K562 (cell line): ENCODE data around the gene CEP95. TPM values are rescaled to one million over a fixed set of nuclear protein-coding genes. Genes with fewer than 3 reads are reported as not detected.

Experiments used
- BRF1 ChIP-seq: IDR thresholded peaks from 3 replicates; pipeline ENCODE4 v1.6.1; 2011; ENCODE audit warnings: borderline replicate concordance, mild to moderate bottlenecking; ENCODE audit not compliant: insufficient read length; ENCODE audit errors: extremely low read depth
- CHAMP1 ChIP-seq: fragments of 450-650 bp; IDR thresholded peaks from 2 replicates; pipeline ENCODE4 v1.6.1; 2016; ENCODE audit warnings: mild to moderate bottlenecking
- DNMT1 ChIP-seq: fragments of 450-650 bp; IDR thresholded peaks from 2 replicates; pipeline ENCODE4 v1.6.1; 2016; ENCODE audit warnings: antibody characterized with exemption, mild to moderate bottlenecking
- E2F3 ChIP-seq: fragments of 250-450 bp; sonication (Bioruptor Pico); IDR thresholded peaks from 2 replicates; pipeline ENCODE4 v1.4.0; 2020; ENCODE audit warnings: mild to moderate bottlenecking
- FOXJ2 ChIP-seq: fragments of 200-800 bp; sonication (Bioruptor generic); IDR thresholded peaks from 2 replicates; pipeline ENCODE4 v1.6.1; 2016; ENCODE audit warnings: missing genetic modification characterization, missing compliant biosample characterization
- GABPA ChIP-seq: fragments of 200-800 bp; sonication (Bioruptor generic); conservative IDR thresholded peaks from 2 replicates; pipeline ENCODE4 v1.6.1; 2016; ENCODE audit warnings: low read depth, missing genetic modification characterization, missing compliant biosample characterization
- LARP7 ChIP-seq: fragments of 450-650 bp; IDR thresholded peaks from 2 replicates; pipeline ENCODE4 v1.6.1; 2016
- LEF1 ChIP-seq: fragments of 450-650 bp; IDR thresholded peaks from 2 replicates; pipeline ENCODE4 v1.6.1; 2016; ENCODE audit warnings: mild to moderate bottlenecking
- MAFG ChIP-seq: fragments of 450-650 bp; conservative IDR thresholded peaks from 2 replicates; pipeline ENCODE4 v1.6.1; 2016; ENCODE audit warnings: missing genetic modification characterization, missing compliant biosample characterization
- MNT ChIP-seq, 2 experiments: fragments of 450-650 bp; conservative IDR thresholded peaks; 2 replicates each; pipeline ENCODE4 v1.6.1; 2017; ENCODE audit warnings: mild to moderate bottlenecking in 2 of 2, moderate library complexity in 2 of 2
- MTA2 ChIP-seq: fragments of 450-650 bp; IDR thresholded peaks from 2 replicates; pipeline ENCODE4 v1.6.1; 2016; ENCODE audit warnings: low read depth
- MXD1 ChIP-seq: fragments of 250-450 bp; sonication (Bioruptor Pico); IDR thresholded peaks from 2 replicates; pipeline ENCODE4 v1.8.0; 2021; ENCODE audit warnings: borderline replicate concordance, mild to moderate bottlenecking, moderate library complexity; ENCODE audit not compliant: poor library complexity, severe bottlenecking
- MYC ChIP-seq, 2 experiments: fragments of 250-450 bp in 1 of 2; sonication (Bioruptor Pico) in 1 of 2; IDR thresholded peaks; 2 replicates each; pipeline versions ENCODE4 v1.5.1 to v1.6.1; 2012 to 2021; ENCODE audit warnings: low read depth in 2 of 2, borderline replicate concordance in 1 of 2, improper control_type of control experiment in 1 of 2, low read length in 1 of 2, mild to moderate bottlenecking in 1 of 2, moderate library complexity in 1 of 2
- POLR2AphosphoS5 ChIP-seq: IDR thresholded peaks from 2 replicates; pipeline ENCODE4 v1.6.1; 2011; ENCODE audit warnings: mild to moderate bottlenecking, low read depth, low read length, moderate library complexity; ENCODE audit not compliant: control insufficient read depth, insufficient read depth
- RBM22 ChIP-seq: fragments of 200-400 bp; formaldehyde crosslinking; IDR thresholded peaks from 2 replicates; pipeline ENCODE4 v1.6.1; 2018; ENCODE audit warnings: low read length, low read depth; ENCODE audit not compliant: poor library complexity, severe bottlenecking
- TCFL5 ChIP-seq: fragments of 250-450 bp; sonication (Bioruptor Pico); conservative IDR thresholded peaks from 2 replicates; pipeline ENCODE4 v1.6.1; 2021; ENCODE audit warnings: mild to moderate bottlenecking, moderate library complexity, matching md5 sums
- TEAD4 ChIP-seq, 2 experiments: sonication (generic) in 1 of 2; formaldehyde crosslinking in 1 of 2; IDR thresholded peaks; 2 replicates each; pipeline versions ENCODE4 v1.6.1 to v1.8.0; 2012 to 2022; ENCODE audit warnings: borderline replicate concordance in 1 of 2, inconsistent platforms in 1 of 2, low read length in 1 of 2, mild to moderate bottlenecking in 1 of 2, missing genetic modification reagents in 1 of 2
- TRIM24 ChIP-seq, 2 experiments: fragments of 450-650 bp; IDR thresholded peaks; 2 replicates each; pipeline ENCODE4 v1.6.1; 2016
- ZBTB9 ChIP-seq: fragments of 450-650 bp; formaldehyde crosslinking; IDR thresholded peaks from 2 replicates; pipeline ENCODE4 v1.4.0; 2020; ENCODE audit warnings: mild to moderate bottlenecking, moderate library complexity
- ZFP1 ChIP-seq: fragments of 450-650 bp; formaldehyde crosslinking; IDR thresholded peaks from 2 replicates; pipeline ENCODE4 v1.4.0; 2020; ENCODE audit warnings: mild to moderate bottlenecking, mixed read lengths
- ZNF133 ChIP-seq: fragments of 250-450 bp; sonication (Bioruptor Pico); IDR thresholded peaks from 2 replicates; pipeline ENCODE4 v1.4.0; 2020; ENCODE audit warnings: mild to moderate bottlenecking
- ZNF384 ChIP-seq: IDR thresholded peaks from 2 replicates; pipeline ENCODE4 v1.6.1; 2012; ENCODE audit warnings: low read depth, low read length, improper control_type of control experiment
- ZNF583 ChIP-seq: fragments of 250-450 bp; sonication (Bioruptor Pico); IDR thresholded peaks from 2 replicates; pipeline ENCODE4 v1.4.0; 2020
- polyA plus RNA-seq, 8 experiments: library from polyadenylated mRNA; depleted of rRNA in 4 of 8; stranded (reverse) in 5 of 8; unstranded in 3 of 8; fragments of >200 nt; fragmentation: Nextera tagmentation in 2 of 8; fragmentation: Illumina TruSeq in 1 of 8; extraction: Ambion mirVana in 2 of 8; extraction: Trizol in 1 of 8; gene quantifications; 2 replicates each; pipeline versions ENCODE4 v1.2.1 to v1.2.3, GENCODE V29; 2011 to 2014; ENCODE audit warnings: inconsistent platforms in 1 of 8, missing spikeins in 1 of 8
- total RNA-seq, 7 experiments: library from RNA; depleted of rRNA in 6 of 7; stranded (reverse); fragments of >200 nt in 6 of 7; fragmentation: Illumina TruSeq in 2 of 7; extraction: Trizol in 2 of 7; gene quantifications; 2 replicates each; pipeline versions ENCODE4 v1.2.1 to v1.2.3, GENCODE V29; 2011 to 2021; ENCODE audit warnings: low replicate concordance in 1 of 7

CEP95 gene
- total and polyA plus RNA-seq, 9 of the 15 experiments (the other 6 are each of a cell fraction or from before 2014, with no cell fraction given): 26.7 to 80.7 (median 56.9) TPM

GRCh38 chr17:64537488-64537887, 30.7 kb downstream of the CEP95 start (continued):
- TF ChIP-seq TEAD4 (IDR thresholded peaks at IDR 0.05; ENCODE audit: low read length): peak; percentile 91
- TF ChIP-seq TEAD4 (CRISPR knock-in tag; IDR thresholded peaks at IDR 0.05; ENCODE audit: borderline replicate concordance): no peak
- no peak for TF ChIP-seq E2F3 (CRISPR knock-in tag)
- TF ChIP-seq RBM22: no peak
- TF ChIP-seq MXD1 (CRISPR knock-in tag): no peak
- TF ChIP-seq ZBTB9 (CRISPR knock-in tag): no peak
- TF ChIP-seq ZNF583 (CRISPR knock-in tag): no peak
- TF ChIP-seq ZFP1: no peak
- peak; percentile 83 for TF ChIP-seq MTA2
- 0 out of 2 replicates have a peak, but pooled peaks have one; percentile 36 for TF ChIP-seq MYC (IDR thresholded peaks at IDR 0.05; ENCODE audit: low read depth, low read length)
- no peak for TF ChIP-seq MYC (CRISPR knock-in tag; IDR thresholded peaks at IDR 0.05; ENCODE audit: borderline replicate concordance, low read depth)
- TF ChIP-seq POLR2AphosphoS5: peak; percentile 85
- peak; percentile 53; the same call in 1 of the 2 replicates for TF ChIP-seq LEF1
- no peak for TF ChIP-seq ZNF133 (CRISPR knock-in tag)
- peak; percentile 47; the same call in 1 of the 2 replicates for TF ChIP-seq ZNF384
- 0 out of 2 replicates have a peak, but pooled peaks have one; percentile 16 for TF ChIP-seq CHAMP1
- TF ChIP-seq TRIM24 (IDR thresholded peaks at IDR 0.05): peak; percentile 58 to 85; a peak in 3 of 4 replicates
- TF ChIP-seq MNT (conservative IDR thresholded peaks at IDR 0.05): 0 out of 4 replicates have a peak, but pooled peaks of 1 of the 2 experiments have one; percentile 52
- TF ChIP-seq BRF1: no peak
- no peak for TF ChIP-seq FOXJ2 (tag)
- TF ChIP-seq LARP7: no peak
- TF ChIP-seq GABPA (tag): peak; percentile 35; the same call in 1 of the 2 replicates
- no peak for TF ChIP-seq TCFL5 (CRISPR knock-in tag)
- peak; percentile 58 for TF ChIP-seq MAFG (tag)
- TF ChIP-seq DNMT1: no peak
